Activated naive CD4-positive, alpha-beta T cell treated with Interleukin-2 at 50 U/mL for 16 hours (primary cell): ENCODE results near the gene HELZ.

Experiments
- DNase-seq: peaks from one replicate; pipeline ENCODE4 v3.0.0-alpha.2; 2020

HELZ gene

DNA sequence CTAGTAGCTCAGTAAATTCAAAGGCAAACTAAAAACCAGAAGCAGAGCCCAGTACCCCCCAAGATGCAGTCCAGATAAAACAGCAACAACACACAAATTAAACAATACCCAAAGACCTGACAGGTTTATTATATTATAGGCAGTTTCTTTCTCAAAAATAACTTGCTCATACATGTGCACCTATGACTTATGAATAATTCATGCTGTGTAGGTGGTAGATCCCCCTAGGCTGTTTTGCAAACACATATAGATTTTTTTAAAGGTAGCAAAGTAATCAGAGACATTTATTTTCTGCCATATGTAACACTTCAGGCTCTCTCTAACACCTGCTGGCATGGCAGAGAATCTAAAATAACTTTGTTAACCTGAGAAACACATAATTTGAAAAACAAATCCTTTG is 173.4 kb downstream of the HELZ start:
- no peak for DNase-seq

- no peak for DNase-seq
Measured at GRCh38 chr17:67069603-67070136, 175.3 kb downstream of the HELZ start.

- no peak for DNase-seq
Measured at GRCh38 chr17:67068999-67069398, 176.0 kb downstream of the HELZ start.

- no peak for DNase-seq
Measured at GRCh38 chr17:67067571-67068482, 177.2 kb downstream of the HELZ start.

- no peak for DNase-seq
Measured at GRCh38 chr17:67066717-67067116, 178.3 kb downstream of the HELZ start.

GRCh38 chr17:67063141-67063540 is 181.9 kb downstream of the HELZ start:
- DNase-seq = no peak

GRCh38 chr17:67059372-67059771 is 185.6 kb downstream of the HELZ start:
- DNase-seq = no peak

GRCh38 chr17:67058036-67058435 is 187.0 kb downstream of the HELZ start:
- no peak for DNase-seq

DNA sequence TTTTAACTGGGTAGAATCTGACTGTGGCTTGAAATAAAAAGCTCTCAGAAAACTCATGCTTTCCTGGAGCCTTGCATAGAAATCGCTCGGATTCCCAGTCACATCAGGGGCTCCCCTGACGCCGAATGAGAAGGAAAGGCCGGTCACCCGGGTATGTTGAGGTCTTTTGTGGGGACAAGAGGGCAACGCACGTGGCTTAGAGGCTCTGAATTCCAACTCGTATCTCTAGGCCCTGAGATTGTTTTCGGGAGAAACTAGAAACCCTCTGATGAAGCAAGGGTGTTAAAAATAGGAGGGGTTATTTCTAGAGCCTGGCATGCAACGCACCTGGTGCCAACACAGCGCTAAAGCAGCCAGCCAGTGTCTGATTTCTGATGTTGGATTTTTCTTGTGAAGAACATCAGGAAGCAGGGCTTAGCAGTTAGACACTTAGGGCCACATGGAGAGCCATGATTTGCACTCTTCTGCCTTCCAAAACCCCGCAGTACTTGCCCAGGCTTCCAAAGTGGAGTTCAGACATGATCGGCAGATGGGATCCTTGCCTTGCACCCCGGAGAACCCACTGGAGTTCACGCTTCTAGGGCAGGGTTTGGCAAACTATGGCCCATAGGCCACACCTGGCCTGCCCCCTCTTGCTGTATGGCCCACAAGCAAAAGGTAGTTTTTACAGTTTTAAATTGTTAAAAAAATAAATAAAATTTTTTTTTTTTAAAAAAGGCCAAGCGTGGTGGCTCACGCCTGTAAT is 188.1 kb downstream of the HELZ start:
- DNase-seq = no peak

GRCh38 chr17:67055811-67056745 is 188.9 kb downstream of the HELZ start:
- DNase-seq = no peak

DNA sequence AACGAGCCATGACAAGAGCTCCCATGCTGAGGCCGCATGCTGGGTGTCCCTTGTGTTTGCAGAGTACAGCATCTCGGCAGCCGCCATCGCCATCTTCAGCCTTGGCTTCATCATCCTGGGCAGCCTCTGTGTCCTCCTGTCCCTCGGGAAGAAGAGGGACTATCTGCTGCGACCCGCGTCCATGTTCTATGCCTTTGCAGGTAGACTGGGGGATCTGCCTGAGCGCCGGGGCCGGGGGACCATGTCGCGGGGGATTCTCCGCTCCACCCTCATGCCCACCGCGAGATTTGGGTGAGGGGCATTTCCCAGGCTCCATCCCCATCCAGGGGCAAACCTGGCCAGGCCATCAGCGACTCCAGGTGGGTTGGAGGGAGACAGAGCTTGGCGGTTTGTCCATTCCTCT is 190.0 kb downstream of the HELZ start:
- no peak for DNase-seq

DNA sequence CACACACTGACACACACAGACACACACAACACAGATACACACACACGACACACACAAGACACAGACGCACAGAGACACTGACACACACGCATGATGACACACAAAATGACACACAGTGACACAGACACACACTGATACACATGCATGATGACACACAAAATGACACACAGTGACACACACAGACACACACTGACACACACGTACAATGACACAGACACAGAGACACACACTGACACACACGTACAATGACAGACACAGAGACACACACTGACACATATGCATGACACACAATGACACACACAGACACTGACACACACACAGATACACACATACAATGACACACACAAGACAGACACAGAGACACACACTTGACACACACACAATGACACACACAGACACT is 190.4 kb downstream of the HELZ start:
- DNase-seq = no peak

DNA sequence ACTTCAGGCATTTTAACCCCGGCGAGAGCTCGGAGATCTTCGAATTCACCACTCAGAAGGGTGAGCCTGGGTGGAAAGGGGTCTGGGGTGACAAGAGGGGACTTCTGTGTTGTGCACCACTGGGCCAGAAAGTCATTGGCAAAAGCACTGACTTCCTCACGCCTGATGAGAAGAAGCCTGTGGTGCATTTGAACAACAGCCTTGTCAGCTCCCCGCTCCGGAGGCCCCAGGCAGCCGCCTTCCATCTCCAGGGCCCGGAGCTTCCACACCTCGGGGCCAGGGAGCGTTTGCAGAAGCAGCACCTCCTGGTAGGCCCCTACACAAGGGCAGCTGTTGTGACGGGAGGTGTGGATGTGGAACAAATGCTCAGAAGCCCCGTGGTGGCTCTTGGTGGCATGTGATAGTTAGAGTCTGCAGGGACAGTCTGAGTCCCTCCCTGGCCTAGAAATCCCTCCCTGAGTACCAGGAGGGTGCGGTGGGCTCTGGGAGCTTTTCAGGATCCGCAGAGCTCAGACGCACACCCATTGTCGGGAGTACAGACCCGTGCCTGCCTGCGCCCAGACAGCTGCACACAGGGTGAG is 190.9 kb downstream of the HELZ start:
- DNase-seq = no peak

GRCh38 chr17:67053438-67054000 is 191.5 kb downstream of the HELZ start:
- no peak for DNase-seq

DNA sequence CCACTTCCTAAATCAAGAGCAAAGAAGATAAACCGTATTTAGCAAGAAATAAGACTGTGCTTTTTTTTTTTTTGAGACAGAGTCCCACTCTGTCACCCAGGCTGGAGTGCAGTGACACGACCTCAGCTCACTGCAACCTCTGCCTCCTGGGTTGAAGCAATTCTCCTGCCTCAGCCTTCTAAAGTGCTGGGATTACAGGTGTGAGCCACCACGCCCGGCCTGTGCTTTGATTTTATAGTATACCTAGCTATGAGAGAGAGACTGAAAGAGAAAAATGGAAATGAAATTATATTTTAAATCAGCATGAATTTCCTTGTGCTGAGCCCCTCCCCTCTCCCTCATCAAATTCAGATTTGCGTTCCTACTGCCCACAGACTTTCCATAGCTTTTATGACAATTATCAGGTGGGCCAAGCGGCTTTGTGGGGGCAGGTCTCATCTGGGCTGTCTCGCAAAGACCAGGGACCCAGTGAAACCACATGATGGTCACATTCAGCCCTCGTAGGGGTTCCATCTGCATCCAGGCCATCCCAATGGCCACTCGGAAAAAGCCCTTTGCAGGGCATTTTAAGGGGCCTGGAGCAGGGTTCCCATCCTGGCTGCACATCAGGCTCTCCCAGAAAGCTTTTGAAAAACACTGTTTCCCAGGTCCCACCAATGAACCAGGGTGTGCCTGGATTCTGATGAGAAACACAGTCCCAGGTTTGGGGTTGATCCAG is 192.1 kb downstream of the HELZ start:
- DNase-seq = no peak

- DNase-seq = no peak
Measured at GRCh38 chr17:67051837-67052236, 193.2 kb downstream of the HELZ start.

DNA sequence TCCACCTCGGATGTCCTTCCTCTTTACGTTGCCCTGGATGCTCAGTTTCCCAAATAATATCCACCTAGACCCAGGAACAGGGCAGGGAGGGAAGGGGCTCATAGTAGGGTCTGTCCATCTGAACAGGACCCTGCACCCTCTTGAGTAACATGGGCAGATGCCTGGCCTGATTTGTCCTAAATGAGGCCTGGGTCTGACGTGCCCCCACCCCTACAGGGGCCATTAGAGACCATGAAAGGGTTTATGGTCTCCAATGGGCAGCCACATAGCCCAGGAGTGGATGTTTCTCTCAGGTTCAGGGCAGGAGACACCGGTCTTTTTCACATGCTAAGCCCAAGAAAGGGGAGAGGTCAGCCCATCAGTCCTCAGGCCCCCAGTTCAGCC is 193.8 kb downstream of the HELZ start:
- DNase-seq = no peak

DNA sequence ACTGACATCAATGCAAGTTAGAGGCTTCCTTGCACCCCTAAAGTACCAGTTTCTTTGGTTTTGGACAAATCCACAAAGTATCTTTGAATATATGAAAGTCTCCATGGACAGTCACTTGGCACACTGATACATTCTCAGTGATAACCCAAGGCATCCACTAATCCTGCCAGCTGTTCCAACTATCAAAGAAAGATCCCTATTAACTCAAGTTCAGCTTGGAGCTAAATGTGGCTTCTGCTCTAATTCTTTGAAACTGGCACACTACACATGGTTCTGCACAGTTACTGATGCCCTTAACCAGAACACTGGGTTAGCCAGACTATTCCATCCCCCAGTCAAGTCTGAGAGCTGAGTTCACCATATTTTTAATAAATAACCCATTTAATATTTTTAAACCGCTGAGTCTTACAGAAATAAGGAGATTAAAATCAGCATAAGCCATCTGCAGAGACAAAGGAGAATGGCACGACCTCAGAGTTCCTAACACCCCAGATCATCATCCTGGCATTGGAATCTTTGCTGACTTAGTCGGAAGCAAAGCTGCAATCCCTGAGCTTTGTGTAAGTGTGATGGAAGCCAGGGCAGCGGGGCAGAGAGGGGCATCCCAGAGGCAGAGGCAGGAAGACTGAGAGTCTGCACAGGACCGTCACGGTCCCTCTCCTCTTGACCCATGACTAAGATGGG is 194.4 kb downstream of the HELZ start:
- DNase-seq = no peak

- DNase-seq = no peak
Measured at GRCh38 chr17:67050066-67050465, 194.9 kb downstream of the HELZ start.

GRCh38 chr17:67049025-67049739 is 195.8 kb downstream of the HELZ start:
- DNase-seq = no peak
